Mucosa of descending colon (tissue), 3 donors: Measurements from ENCODE around the gene NAB2. TPM values are rescaled to one million over a fixed set of nuclear protein-coding genes. Genes with fewer than 3 reads are reported as not detected.

Experiments used
- ATAC-seq: fragments of 200-7000 bp; cut with Tn5 transposase; one replicate; pipeline ENCODE4 v1.9.1; 2020; ENCODE audit warnings: mild to moderate bottlenecking, moderate library complexity
- DNase-seq, 3 donors: peaks; one replicate each; pipeline ENCODE4 v3.0.0-alpha.2; 2020
- H3K36me3 ChIP-seq: fragments of 200-600 bp; one replicate; pipeline ENCODE4 v1.8.0; 2021; ENCODE audit warnings: low read depth, mild to moderate bottlenecking
- H3K4me1 ChIP-seq: fragments of 200-600 bp; one replicate; pipeline ENCODE4 v1.8.0; 2021; ENCODE audit warnings: low read depth, mild to moderate bottlenecking
- H3K4me3 ChIP-seq: fragments of 200-600 bp; one replicate; pipeline ENCODE4 v1.8.0; 2021; ENCODE audit warnings: mild to moderate bottlenecking
- H3K9me3 ChIP-seq: fragments of 200-600 bp; one replicate; pipeline ENCODE4 v1.8.0; 2021; ENCODE audit warnings: mild to moderate bottlenecking
- CTCF ChIP-seq: fragments of 200-600 bp; IDR thresholded peaks from one replicate; pipeline ENCODE4 v1.8.0; 2022; ENCODE audit warnings: antibody characterized with exemption, mild to moderate bottlenecking
- intact Hi-C, 2 donors: fragments of 100-400 bp; cut with DNase I in 1 of 2; cut with micrococcal nuclease in 1 of 2; formaldehyde crosslinking; loops; one replicate each; pipeline versions ENCODE4 v1.11.0 to v1.11.1; 2022; cut with DNase I, micrococcal nuclease
- total RNA-seq, 3 donors: library from RNA; stranded (reverse); fragmentation: NEBNext Ultra II Directional in 2 of 3; extraction: Animal tissue kit (Norgen Biotek cat#: 25700) in 2 of 3; gene quantifications; one replicate each; pipeline versions ENCODE4 v1.2.1 to v1.2.4, GENCODE V29; 2021 to 2023
- donor health status: DM: no; HTN: no; CAD: no; lungs with moderate emphysema.
- donor health status: DM: no; HTN: no; CAD: no.
- donor health status: DM: no; HTN: yes; CAD: no.

Gene NAB2
- total RNA-seq, 3 donors from 2014 or later, result 2.6 to 29.3 (median 3.9) TPM

DNA sequence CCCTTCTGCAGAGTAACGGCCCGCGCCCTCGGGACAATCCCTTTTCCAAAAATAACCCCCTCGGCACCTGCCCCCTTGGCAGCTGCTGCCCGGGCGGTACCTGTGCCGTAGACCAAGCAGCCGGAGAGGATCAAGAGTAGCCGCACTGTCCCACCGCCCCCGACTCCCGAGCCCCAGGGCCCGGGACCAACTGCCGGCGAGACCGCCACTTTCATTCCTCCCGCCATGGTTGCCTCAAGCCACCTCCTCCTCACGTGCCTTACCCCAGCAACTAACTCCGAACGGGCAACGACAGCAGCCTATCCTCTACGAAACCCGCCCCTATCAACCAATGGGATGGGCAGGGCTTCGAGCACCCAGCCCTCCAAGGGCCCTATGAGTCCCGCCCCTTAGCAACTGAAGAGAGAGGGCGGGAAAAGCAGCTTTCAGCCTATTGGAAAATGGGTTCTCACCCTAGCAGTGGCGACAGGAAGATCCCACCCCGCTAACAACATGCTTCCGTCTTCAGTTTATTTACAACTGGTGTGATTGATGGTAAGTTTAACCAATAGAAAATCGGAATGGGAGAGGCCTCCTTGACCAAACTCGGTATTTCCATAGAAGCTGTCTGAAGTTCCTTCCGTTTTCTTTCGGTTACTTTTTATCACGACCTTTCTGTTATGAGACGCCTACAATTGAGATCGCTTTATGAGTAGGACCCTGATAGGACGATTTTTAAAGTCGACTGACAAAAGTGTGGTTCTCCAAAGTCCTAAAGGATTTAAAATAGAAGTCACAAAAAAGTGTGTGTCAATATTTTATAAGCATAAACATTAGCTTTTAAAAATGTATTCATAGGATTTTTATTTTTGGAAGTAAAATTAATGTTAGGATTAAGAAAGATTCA lies 10.2 kb upstream of the NAB2 start, which contains the start of gene NEMP1:
Gene NEMP1, minus strand, starts transcription at position 273 of the 886 bp plus-strand sequence. Its CDS starts 46 bp downstream, at position 227.
- Histone ChIP-seq H3K9me3 (no peaks in the 10 kb centered on the region), H3K36me3 (no peaks in the 10 kb centered on the region), H3K4me1 (peaks cover 11% of the 10 kb centered on the region), H3K4me3 (peak within 1 kb of the TSS; percentile 35)
- peak; percentile 7 for TF ChIP-seq CTCF
- intact Hi-C loops, result no loop called here
- peak; percentile 99 for ATAC-seq
- peak; percentile 92 to 96 (median 96) for DNase-seq

DNA sequence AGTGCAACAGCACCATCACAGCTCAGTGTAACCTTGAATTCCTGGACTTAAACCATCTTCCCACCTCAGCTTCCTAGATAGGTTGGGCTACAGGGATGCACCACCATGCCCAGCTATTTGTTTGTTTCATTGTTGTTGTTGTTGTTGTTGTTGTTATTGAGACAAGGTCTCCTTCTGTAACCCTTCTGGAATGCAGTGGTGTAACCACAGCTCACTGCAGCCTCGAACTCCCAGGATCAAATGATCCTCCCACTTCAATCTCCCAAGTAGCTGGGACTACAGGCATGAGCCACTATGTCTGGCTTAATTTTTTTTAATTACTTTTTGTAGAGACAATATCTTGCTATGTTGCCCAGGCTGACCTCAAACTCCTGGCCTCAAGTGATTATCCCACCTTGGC lies 9.1 kb upstream of the NAB2 start:
- no peak for ATAC-seq
- no peaks in the 10 kb centered on the region for H3K36me3 ChIP-seq
- peaks cover 11% of the 10 kb centered on the region for H3K4me1 ChIP-seq
- H3K9me3 ChIP-seq, result no peaks in the 10 kb centered on the region
- H3K4me3 ChIP-seq, result no peak overlapping the region
- TF ChIP-seq CTCF, result no peak
- intact Hi-C loops, result no loop called here
- no peak for DNase-seq

DNA sequence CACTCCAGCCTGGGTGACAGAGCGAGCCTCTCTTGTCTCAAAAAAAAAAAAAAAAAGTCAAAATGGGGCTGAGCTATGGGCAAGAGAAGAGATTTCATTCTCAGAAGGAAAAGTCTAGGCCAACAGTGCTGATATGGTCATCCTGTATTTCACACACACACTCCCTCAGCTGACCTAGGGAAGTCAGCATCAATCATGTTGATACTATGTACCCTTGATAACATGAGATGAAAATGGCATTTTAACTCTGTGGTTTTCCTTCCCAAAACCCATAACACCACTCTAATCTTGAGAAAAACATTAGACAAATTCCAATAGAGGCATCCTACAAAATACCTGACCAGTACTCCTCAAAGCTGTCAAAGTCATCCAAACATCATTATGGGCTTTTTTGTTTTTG lies 8.1 kb upstream of the NAB2 start:
- DNase-seq (no peak), ATAC-seq (no peak)
- TF ChIP-seq CTCF, result no peak
- peaks cover 11% of the 10 kb centered on the region for H3K4me1 ChIP-seq
- intact Hi-C loops, result no loop called here
- H3K4me3 ChIP-seq, result no peak overlapping the region
- H3K36me3 ChIP-seq, result no peaks in the 10 kb centered on the region
- H3K9me3 ChIP-seq, result no peaks in the 10 kb centered on the region

DNA sequence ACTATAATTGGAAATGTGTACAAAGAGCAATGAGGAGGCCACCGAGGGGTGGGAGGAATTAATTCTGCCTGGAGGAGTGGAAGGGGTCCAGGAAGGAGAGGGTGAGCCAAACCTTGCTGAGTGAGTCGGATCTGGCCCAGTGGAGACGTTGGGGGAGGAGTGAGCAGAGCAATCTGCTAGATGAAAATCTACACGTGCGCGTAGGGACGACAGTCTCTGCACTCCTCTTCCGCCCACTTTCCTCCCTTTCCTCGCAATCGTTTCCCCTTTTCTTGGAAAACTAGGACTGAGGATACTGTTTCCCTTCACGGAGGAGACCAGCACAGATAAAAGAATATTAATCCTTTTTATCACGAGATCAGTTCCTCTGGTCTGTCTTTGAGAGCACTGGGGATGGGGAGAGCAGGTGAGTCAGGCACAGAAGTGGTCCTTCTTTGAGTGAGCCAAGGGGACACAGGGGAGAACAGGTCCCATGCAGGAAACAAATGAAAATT lies 2.9 kb upstream of the NAB2 start:
- TF ChIP-seq CTCF, result no peak
- Histone ChIP-seq H3K9me3 (no peaks in the 10 kb centered on the region), H3K4me3 (no peak overlapping the region), H3K36me3 (no peaks in the 10 kb centered on the region), H3K4me1 (peaks cover 28% of the 10 kb centered on the region)
- no peak for ATAC-seq
- intact Hi-C loops, result no loop called here
- DNase-seq, result peak in 1 of 3 donors; percentile 46

DNA sequence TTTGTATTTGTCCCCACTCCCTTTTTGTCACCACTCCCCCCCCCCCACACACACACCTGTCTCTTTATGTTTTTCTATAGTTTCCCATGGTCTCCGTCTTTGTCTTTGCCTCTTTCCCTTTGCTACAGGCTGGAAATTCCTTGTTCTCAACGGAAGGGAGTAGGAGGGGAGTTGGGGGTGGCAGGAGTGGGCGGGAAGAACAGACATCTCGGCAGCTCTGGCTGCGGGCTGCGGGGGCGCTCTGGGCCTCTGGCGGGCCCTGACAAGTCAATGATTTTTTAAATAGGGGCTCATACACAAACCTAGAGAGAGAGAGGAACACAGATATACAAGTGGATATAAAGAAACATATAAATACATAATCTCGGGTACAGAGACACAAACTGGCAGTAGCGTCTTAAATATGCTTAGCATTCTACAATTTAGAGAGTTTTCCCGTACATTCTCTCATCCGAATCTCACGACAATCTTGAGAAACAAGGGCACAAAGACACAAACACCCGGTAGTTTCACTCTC lies 2.4 kb upstream of the NAB2 start:
- Histone ChIP-seq H3K9me3 (no peaks in the 10 kb centered on the region), H3K4me3 (peak overlapping the region; percentile 30), H3K4me1 (peaks cover 32% of the 10 kb centered on the region), H3K36me3 (no peaks in the 10 kb centered on the region)
- ATAC-seq (no peak), DNase-seq (peak in 2 of 3 donors; percentile 52 to 81)
- no peak for TF ChIP-seq CTCF
- intact Hi-C loops, result no loop called here
